H1 (cell line): ENCODE measurements around the gene GHRL.

Source experiments
- CHD2 ChIP-seq: IDR thresholded peaks from 2 replicates; pipeline ENCODE4 v1.6.1; 2012; ENCODE audit warnings: low read length, improper control_type of control experiment
- CTCF ChIP-seq, 3 experiments: IDR thresholded peaks; 1 replicate in 2 of 3; 2 replicates in 1 of 3; pipeline versions ENCODE4 v1.5.1 to v1.6.1; 2011; ENCODE audit warnings: low read length in 3 of 3, mild to moderate bottlenecking in 3 of 3, inconsistent platforms in 2 of 3, low read depth in 1 of 3, moderate library complexity in 1 of 3; ENCODE audit not compliant: insufficient read depth in 1 of 3; ENCODE audit errors: control extremely low read depth in 1 of 3
- KDM1A ChIP-seq: fragments of 200-600, 300-600 bp; sonication (generic); IDR thresholded peaks from 2 replicates; pipeline ENCODE4 v1.7.1; 2016; ENCODE audit warnings: mild to moderate bottlenecking, low read length, borderline replicate concordance

GRCh38 chr3:10311710-10312109, 19.0 kb upstream of the GHRL start:
- no peak for TF ChIP-seq CHD2
- TF ChIP-seq CTCF (IDR thresholded peaks at IDR 0.05; ENCODE audit: control extremely low read depth in 1 of 3, insufficient read depth in 1 of 3, low read depth in 1 of 3, low read length in 3 of 3), result no peak
- TF ChIP-seq KDM1A, result no peak
